ENCODE results near the gene ZNF287.

ZNF287 gene

DNA sequence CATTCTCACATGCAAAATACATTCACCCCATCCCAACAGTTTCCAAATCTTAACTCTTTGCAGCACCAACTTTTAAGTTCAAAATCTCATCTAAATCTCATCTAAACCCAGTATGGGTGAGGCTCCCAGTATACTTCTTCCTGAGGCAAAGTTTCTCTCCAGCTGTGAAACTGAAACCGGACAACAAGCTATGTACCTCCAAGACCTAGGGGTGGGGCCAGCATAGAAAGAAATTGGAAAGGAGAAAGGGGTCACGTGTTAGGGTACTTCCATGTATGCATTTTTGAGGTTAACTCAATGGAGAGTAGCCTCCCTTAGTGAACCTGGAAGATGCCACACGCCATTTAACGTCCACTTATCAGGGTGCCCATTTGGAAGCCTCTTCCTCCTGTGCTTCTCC lies 53.1 kb downstream of the ZNF287 start:
- DNase-seq, result no peak

DNA sequence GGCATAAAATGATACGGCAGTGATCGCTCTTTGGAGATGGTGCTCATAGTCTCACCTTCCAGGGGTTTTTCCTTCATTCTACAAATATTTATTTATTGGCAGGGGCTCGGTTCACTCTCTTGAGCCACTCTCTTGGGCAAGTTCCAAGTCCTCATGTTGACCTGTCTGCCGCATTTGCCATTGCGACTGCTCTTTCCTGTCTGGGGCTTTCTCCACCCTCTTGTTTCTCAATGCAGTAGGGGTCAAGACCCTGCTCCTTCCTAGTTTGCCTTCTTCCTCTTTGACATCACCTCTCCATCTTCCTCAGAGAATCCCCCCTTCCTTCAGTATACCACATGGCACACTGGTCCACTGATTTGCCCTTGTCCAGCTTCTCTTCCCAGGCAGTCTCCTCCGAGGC lies 55.1 kb downstream of the ZNF287 start:
- no peak for DNase-seq

DNA sequence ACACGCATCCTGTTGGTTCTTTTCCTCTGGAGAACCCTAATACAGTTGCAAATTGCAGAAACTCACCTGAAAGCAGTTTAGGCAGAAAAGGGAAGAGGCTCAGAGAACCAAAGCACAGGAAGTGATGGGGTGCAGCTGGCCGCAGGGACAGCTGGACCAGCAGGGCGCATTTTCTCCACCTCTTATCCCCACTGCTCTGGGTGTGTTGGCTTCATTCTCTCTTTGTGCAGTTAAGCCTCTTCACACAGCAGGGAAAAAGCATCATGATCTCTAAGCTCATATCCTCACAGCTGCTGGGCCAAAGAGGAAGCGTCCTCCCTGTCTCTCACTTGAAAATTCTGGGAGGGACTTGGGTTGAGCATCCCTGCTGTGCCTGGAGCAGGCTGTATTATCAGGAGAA lies 57.0 kb downstream of the ZNF287 start:
- no peak for DNase-seq

DNA sequence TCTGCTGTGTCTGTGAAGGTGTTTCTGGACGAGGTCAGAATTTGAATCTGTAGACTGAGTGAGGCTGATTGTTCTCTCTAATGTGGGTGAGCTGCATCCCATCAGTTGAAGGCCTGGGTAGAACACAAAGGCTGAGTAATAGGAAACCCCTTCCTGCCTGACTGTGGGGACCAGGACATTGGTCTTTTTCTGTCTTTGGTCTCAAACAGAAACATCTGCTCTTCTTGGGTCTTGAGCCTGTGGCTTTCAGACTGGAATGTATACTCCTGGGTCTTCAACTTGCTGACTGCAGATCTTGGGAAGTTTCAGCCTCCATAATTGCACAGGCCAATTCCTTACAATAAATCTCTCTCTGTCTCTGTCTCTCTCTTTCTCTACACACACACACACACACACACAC lies 57.4 kb downstream of the ZNF287 start:
- DNase-seq, result no peak

DNA sequence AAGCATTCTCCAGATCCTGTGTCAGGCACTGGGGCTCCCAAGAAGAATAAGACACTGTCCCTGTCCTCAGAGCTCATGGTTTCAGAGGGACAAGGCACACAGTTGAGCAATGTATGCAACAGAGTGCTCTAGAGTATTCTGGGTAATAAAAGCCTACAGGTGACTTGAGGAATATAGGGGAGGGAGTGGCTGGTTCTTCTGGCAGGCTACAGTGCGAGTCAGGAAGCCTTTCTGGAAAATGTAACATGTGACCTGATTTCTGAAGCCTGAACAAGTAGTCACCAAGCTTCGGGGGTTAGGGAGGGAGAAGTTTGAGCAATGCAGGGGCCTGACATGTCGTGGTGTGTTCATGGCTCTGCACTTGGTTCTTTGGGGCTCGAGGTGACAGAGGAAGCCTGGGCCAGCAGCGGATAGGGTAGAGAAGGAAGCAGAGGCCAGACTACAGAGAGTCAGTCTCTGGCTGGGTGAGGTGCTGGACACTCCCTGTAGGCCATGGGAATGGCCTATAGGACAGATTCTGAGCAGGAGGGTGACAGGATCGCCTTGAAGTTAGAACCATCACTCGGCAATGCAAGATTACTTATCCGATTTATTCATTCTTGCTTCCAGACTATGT lies 61.0 kb downstream of the ZNF287 start:
- DNase-seq, result no peak

DNA sequence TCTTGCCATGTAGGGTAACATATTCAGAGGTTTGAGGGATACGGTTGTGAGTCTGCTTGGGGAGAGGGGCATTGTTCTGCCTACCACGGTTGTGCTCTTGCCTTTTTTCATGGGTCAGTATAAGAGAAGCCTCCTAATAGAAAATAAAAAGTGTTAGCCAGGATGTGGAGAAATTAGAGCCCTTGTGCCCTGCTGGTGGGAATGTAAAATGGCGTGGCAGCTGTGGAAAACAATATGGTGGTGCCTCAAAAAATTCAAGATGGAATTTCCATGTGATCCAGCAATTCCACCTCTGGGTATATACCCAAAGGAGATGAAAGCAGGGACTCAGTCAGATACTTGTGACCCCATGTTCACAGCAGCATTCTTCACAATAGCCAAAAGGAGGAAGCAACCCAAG lies 62.8 kb downstream of the ZNF287 start:
- no peak for DNase-seq

DNA sequence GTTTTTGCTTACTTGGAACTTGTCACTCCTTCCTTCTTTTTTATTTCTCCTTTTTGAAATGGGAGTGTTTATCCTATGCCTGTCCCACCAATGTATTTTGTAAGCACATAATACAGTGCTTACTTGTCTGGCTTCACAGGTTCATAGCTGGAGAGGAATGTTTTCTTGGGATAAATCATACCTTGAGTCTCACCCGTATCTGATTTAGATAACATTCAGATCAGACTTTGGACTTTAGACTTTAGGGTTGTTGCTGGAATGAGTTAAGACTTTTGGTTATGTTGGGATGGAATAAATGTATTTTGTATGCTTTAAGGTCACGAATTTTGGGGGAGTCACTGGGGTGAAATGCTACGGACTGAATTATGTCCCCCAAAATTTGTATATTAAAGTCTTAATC lies 64.0 kb downstream of the ZNF287 start:
- DNase-seq, result no peak
